Neural progenitor cell (in vitro differentiated cells): ENCODE results near the gene KRTAP9-4. TPM values are rescaled to one million over a fixed set of nuclear protein-coding genes. Genes with fewer than 3 reads are reported as not detected.

Experiments
- DNase-seq: peaks from one replicate; pipeline ENCODE4 v3.0.0-alpha.2; 2016; ENCODE audit warnings: low spot score
- H2AFZ ChIP-seq: fragments of 200-600 bp; sonication (generic); replicated peaks from 2 replicates; pipeline ENCODE4 v1.6.1; 2016; ENCODE audit warnings: antibody characterized with exemption
- H3F3A ChIP-seq: fragments of 200-600 bp; sonication (generic); 2 replicates; pipeline ENCODE4 v1.6.1; 2016; ENCODE audit warnings: antibody characterized with exemption, low read depth
- H3K27ac ChIP-seq: fragments of 200-600 bp; sonication (generic); 2 replicates; pipeline ENCODE4 v1.5.1; 2016; ENCODE audit warnings: mild to moderate bottlenecking
- H3K27me3 ChIP-seq: fragments of 200-600 bp; sonication (generic); 2 replicates; pipeline ENCODE4 v1.6.1; 2016; ENCODE audit warnings: mild to moderate bottlenecking, moderate library complexity
- H3K36me3 ChIP-seq: fragments of 200-600 bp; sonication (generic); 2 replicates; pipeline ENCODE4 v1.5.1; 2016
- H3K4me1 ChIP-seq: fragments of 200-600 bp; sonication (generic); 2 replicates; pipeline ENCODE4 v1.6.1; 2016; ENCODE audit warnings: mixed run types
- H3K4me2 ChIP-seq: fragments of 200-600 bp; sonication (generic); 2 replicates; pipeline ENCODE4 v1.6.1; 2016
- H3K4me3 ChIP-seq: fragments of 200-600 bp; sonication (generic); 2 replicates; pipeline ENCODE4 v1.5.1; 2016
- H3K79me2 ChIP-seq: fragments of 200-600 bp; sonication (generic); 2 replicates; pipeline ENCODE4 v1.6.1; 2016; ENCODE audit warnings: low read depth
- H3K9ac ChIP-seq: fragments of 200-600 bp; sonication (generic); 2 replicates; pipeline ENCODE4 v1.6.1; 2016
- H3K9me3 ChIP-seq: fragments of 200-600 bp; sonication (generic); 2 replicates; pipeline ENCODE4 v1.5.1; 2016; ENCODE audit warnings: low read depth
- H4K20me1 ChIP-seq: fragments of 200-600 bp; sonication (generic); 2 replicates; pipeline ENCODE4 v1.6.1; 2016; ENCODE audit warnings: low read depth
- H3K27ac Mint-ChIP-seq: 3 replicates; pipeline ENCODE4 v1.8.0; 2021; ENCODE audit warnings: mixed read lengths
- H3K27me3 Mint-ChIP-seq: 2 replicates; pipeline ENCODE4 v1.8.0; 2022; ENCODE audit warnings: low read depth, mild to moderate bottlenecking, inconsistent platforms, moderate library complexity, mixed read lengths; ENCODE audit not compliant: insufficient read depth
- H3K36me3 Mint-ChIP-seq: 3 replicates; pipeline ENCODE4 v1.8.0; 2021; ENCODE audit warnings: mixed read lengths
- H3K4me1 Mint-ChIP-seq: 3 replicates; pipeline ENCODE4 v1.8.0; 2021; ENCODE audit warnings: mixed read lengths
- H3K4me3 Mint-ChIP-seq: 3 replicates; pipeline ENCODE4 v1.8.0; 2021; ENCODE audit warnings: mild to moderate bottlenecking, moderate library complexity, mixed read lengths
- H3K9me3 Mint-ChIP-seq: 3 replicates; pipeline ENCODE4 v1.8.0; 2020; ENCODE audit warnings: mixed read lengths
- CTCF ChIP-seq: fragments of 200-600 bp; sonication (generic); IDR thresholded peaks from 2 replicates; pipeline ENCODE4 v1.5.1; 2017; ENCODE audit warnings: antibody characterized with exemption, mild to moderate bottlenecking
- EZH2 ChIP-seq: fragments of 200-600 bp; sonication (generic); IDR thresholded peaks from 2 replicates; pipeline ENCODE4 v1.6.1; 2017; ENCODE audit warnings: antibody characterized with exemption, mild to moderate bottlenecking, moderate library complexity
- EZH2phosphoT487 ChIP-seq: fragments of 200-600 bp; sonication (generic); IDR thresholded peaks from 2 replicates; pipeline ENCODE4 v1.6.1; 2017; ENCODE audit warnings: antibody characterized with exemption
- total RNA-seq: library from RNA; depleted of rRNA; stranded (reverse); fragments of >200 nt; gene quantifications from 2 replicates; pipeline ENCODE4 v1.2.3, GENCODE V29; 2015; ENCODE audit warnings: low replicate concordance

The KRTAP9-4 gene
- total RNA-seq, 1 donor from 2014 or later: not detected

- H3K27ac ChIP-seq: no peak overlapping the region
- H4K20me1 ChIP-seq: no peaks in the 10 kb centered on the region
- no peaks in the 10 kb centered on the region for H3K36me3 ChIP-seq
- peaks cover 4% of the 10 kb centered on the region for H3K27me3 Mint-ChIP-seq
- no peaks in the 10 kb centered on the region for H3K36me3 Mint-ChIP-seq
- no peaks in the 10 kb centered on the region for H3K4me1 ChIP-seq
- no peaks in the 10 kb centered on the region for H3K9me3 ChIP-seq
- TF ChIP-seq EZH2phosphoT487 (no peak), EZH2 (no peak), CTCF (no peak)
- no peaks in the 10 kb centered on the region for H3K9me3 Mint-ChIP-seq
- no peak overlapping the region for H3K4me3 Mint-ChIP-seq
- no peaks in the 10 kb centered on the region for H3F3A ChIP-seq
- no peak for DNase-seq
- H3K4me1 Mint-ChIP-seq: no peaks in the 10 kb centered on the region
- no peak overlapping the region for H3K9ac ChIP-seq
- no peaks in the 10 kb centered on the region for H3K79me2 ChIP-seq
- no peak overlapping the region for H3K4me2 ChIP-seq
- H2AFZ ChIP-seq: no peak overlapping the region
- no peak overlapping the region for H3K4me3 ChIP-seq
- no peak overlapping the region for H3K27ac Mint-ChIP-seq
- no peaks in the 10 kb centered on the region for H3K27me3 ChIP-seq
Measured at GRCh38 chr17:41258406-41258805, 8.9 kb downstream of the KRTAP9-4 start.

GRCh38 chr17:41263212-41263611 is 13.7 kb downstream of the KRTAP9-4 start:
- H3K9me3 ChIP-seq: no peaks in the 10 kb centered on the region

GRCh38 chr17:41264599-41264998 is 15.1 kb downstream of the KRTAP9-4 start:
- no peak overlapping the region for H3K9ac ChIP-seq
- no peak overlapping the region for H3K4me3 Mint-ChIP-seq
- no peak overlapping the region for H3K27ac ChIP-seq
- no peaks in the 10 kb centered on the region for H3K36me3 ChIP-seq
- no peaks in the 10 kb centered on the region for H3K36me3 Mint-ChIP-seq
- no peaks in the 10 kb centered on the region for H3K79me2 ChIP-seq
- no peaks in the 10 kb centered on the region for H3K4me1 ChIP-seq
- H3K9me3 Mint-ChIP-seq: no peaks in the 10 kb centered on the region
- no peaks in the 10 kb centered on the region for H3K27me3 ChIP-seq
- H3K4me2 ChIP-seq: no peak overlapping the region
- TF ChIP-seq EZH2phosphoT487 (no peak), EZH2 (no peak), CTCF (no peak)
- H3K27me3 Mint-ChIP-seq: peaks cover 3% of the 10 kb centered on the region
- no peaks in the 10 kb centered on the region for H3F3A ChIP-seq
- H3K4me3 ChIP-seq: no peak overlapping the region
- H2AFZ ChIP-seq: no peak overlapping the region
- no peaks in the 10 kb centered on the region for H3K9me3 ChIP-seq
- no peak overlapping the region for H3K27ac Mint-ChIP-seq
- H4K20me1 ChIP-seq: no peaks in the 10 kb centered on the region
- DNase-seq: no peak
- H3K4me1 Mint-ChIP-seq: no peaks in the 10 kb centered on the region

More at GRCh38 chr17:41263212-41263611, 13.7 kb downstream of the KRTAP9-4 start:
- H3K27ac ChIP-seq: no peak overlapping the region
- no peaks in the 10 kb centered on the region for H3F3A ChIP-seq
- Mint-ChIP-seq H3K4me1 (no peaks in the 10 kb centered on the region), H3K27me3 (peaks cover 3% of the 10 kb centered on the region), H3K27ac (no peak overlapping the region), H3K36me3 (no peaks in the 10 kb centered on the region), H3K4me3 (no peak overlapping the region), H3K9me3 (no peaks in the 10 kb centered on the region)
- no peak overlapping the region for H2AFZ ChIP-seq
- DNase-seq: no peak
- H3K4me1 ChIP-seq: no peaks in the 10 kb centered on the region
- no peaks in the 10 kb centered on the region for H4K20me1 ChIP-seq
- H3K27me3 ChIP-seq: no peaks in the 10 kb centered on the region
- no peak overlapping the region for H3K4me3 ChIP-seq
- no peaks in the 10 kb centered on the region for H3K79me2 ChIP-seq
- H3K9ac ChIP-seq: no peak overlapping the region
- no peak for TF ChIP-seq CTCF
- TF ChIP-seq EZH2phosphoT487: no peak
- no peak for TF ChIP-seq EZH2
- no peaks in the 10 kb centered on the region for H3K36me3 ChIP-seq
- H3K4me2 ChIP-seq: no peak overlapping the region
